Keratinocyte (primary cell): ENCODE data around the gene ALDH6A1.

Experiments
- EZH2 ChIP-seq: IDR thresholded peaks from one replicate; pipeline ENCODE4 v1.6.1; 2012; ENCODE audit warnings: inconsistent platforms, mild to moderate bottlenecking, low read length, moderate library complexity
- TF ChIP-seq, protein P1 (sequence below), 3 experiments: IDR thresholded peaks in 1 of 3; conservative IDR thresholded peaks in 1 of 3; optimal IDR thresholded peaks in 1 of 3; 2 replicates in 2 of 3; 3 replicates in 1 of 3; pipeline versions ENCODE3 to v1.5.1; 2011; ENCODE audit warnings: low read length in 3 of 3, mild to moderate bottlenecking in 3 of 3, moderate library complexity in 2 of 3, control low read depth in 1 of 3, inconsistent platforms in 1 of 3; ENCODE audit not compliant: insufficient read depth in 2 of 3; ENCODE audit errors: extremely low read depth in 1 of 3

- TF ChIP-seq, protein P1, sequence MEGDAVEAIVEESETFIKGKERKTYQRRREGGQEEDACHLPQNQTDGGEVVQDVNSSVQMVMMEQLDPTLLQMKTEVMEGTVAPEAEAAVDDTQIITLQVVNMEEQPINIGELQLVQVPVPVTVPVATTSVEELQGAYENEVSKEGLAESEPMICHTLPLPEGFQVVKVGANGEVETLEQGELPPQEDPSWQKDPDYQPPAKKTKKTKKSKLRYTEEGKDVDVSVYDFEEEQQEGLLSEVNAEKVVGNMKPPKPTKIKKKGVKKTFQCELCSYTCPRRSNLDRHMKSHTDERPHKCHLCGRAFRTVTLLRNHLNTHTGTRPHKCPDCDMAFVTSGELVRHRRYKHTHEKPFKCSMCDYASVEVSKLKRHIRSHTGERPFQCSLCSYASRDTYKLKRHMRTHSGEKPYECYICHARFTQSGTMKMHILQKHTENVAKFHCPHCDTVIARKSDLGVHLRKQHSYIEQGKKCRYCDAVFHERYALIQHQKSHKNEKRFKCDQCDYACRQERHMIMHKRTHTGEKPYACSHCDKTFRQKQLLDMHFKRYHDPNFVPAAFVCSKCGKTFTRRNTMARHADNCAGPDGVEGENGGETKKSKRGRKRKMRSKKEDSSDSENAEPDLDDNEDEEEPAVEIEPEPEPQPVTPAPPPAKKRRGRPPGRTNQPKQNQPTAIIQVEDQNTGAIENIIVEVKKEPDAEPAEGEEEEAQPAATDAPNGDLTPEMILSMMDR (optimal IDR thresholded peaks at IDR 0.05 in 1 of 3, IDR thresholded peaks at IDR 0.05 in 1 of 3, conservative IDR thresholded peaks at IDR 0.05 in 1 of 3; ENCODE audit: extremely low read depth in 1 of 3, insufficient read depth in 2 of 3, low read length in 3 of 3): no peak
- TF ChIP-seq EZH2: no peak
These were observed 1.6 kb upstream of the ALDH6A1 start for GRCh38 chr14:74085828-74086227.
